Neural crest cell (in vitro differentiated cells): ENCODE results near the gene TCEA3. TPM values are rescaled to one million over a fixed set of nuclear protein-coding genes. Genes with fewer than 3 reads are reported as not detected.

Experiments used
- DNase-seq: peaks from one replicate; pipeline ENCODE4 v3.0.0; 2021; ENCODE audit warnings: low read depth, mixed read lengths, low spot score
- H3K27ac Mint-ChIP-seq: one replicate; pipeline ENCODE4 v1.8.0; 2021; ENCODE audit warnings: mild to moderate bottlenecking, mixed read lengths; ENCODE audit not compliant: unreplicated experiment
- H3K27me3 Mint-ChIP-seq: 2 replicates; pipeline ENCODE4 v1.8.0; 2021; ENCODE audit warnings: low read depth, mild to moderate bottlenecking, mixed read lengths
- H3K36me3 Mint-ChIP-seq: 2 replicates; pipeline ENCODE4 v1.8.0; 2021; ENCODE audit warnings: low read depth, mild to moderate bottlenecking, mixed read lengths
- H3K4me1 Mint-ChIP-seq: 2 replicates; pipeline ENCODE4 v1.8.0; 2021; ENCODE audit warnings: mixed read lengths
- H3K4me3 Mint-ChIP-seq: one replicate; pipeline ENCODE4 v1.8.0; 2021; ENCODE audit warnings: mild to moderate bottlenecking, mixed read lengths
- H3K9me3 Mint-ChIP-seq: 2 replicates; pipeline ENCODE4 v1.8.0; 2021; ENCODE audit warnings: mixed read lengths
- total RNA-seq: library from RNA; stranded (reverse); gene quantifications from 2 replicates; pipeline ENCODE4 v1.2.1, GENCODE V29; 2021
- TF ChIP-seq, protein P1 (sequence below): fragments of 200-600 bp; sonication (generic); conservative IDR thresholded peaks from 2 replicates; pipeline ENCODE4 v1.5.0; 2021; ENCODE audit warnings: antibody characterized with exemption, mild to moderate bottlenecking

TCEA3 gene
- total RNA-seq, 1 donor from 2014 or later = 1.5 TPM

DNA sequence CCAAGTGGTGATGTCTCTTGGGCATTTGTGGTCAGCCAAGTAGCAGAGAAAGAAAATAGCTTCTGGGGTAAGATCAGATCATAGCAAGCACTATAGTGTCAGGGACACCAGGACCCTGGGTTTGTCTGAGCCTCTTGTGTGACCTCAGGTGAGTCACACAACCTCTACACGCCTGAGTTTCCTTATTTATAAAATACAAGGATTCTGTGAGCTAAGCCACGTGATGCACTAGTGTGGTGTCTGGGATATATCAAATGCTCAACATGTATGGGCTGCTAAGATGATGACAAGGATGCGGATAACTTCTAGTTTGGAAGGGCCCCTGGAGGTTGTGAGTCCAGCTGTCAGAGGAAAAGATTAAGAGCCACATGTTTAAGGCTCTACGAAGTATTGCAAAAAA, 30.4 kb downstream of the TCEA3 start:
- Mint-ChIP-seq H3K36me3 (no peaks in the 10 kb centered on the region), H3K4me1 (peaks cover 29% of the 10 kb centered on the region), H3K27ac (no peak overlapping the region), H3K9me3 (no peaks in the 10 kb centered on the region), H3K4me3 (no peak overlapping the region), H3K27me3 (peaks cover 2% of the 10 kb centered on the region)
- DNase-seq = no peak
- TF ChIP-seq, protein P1, sequence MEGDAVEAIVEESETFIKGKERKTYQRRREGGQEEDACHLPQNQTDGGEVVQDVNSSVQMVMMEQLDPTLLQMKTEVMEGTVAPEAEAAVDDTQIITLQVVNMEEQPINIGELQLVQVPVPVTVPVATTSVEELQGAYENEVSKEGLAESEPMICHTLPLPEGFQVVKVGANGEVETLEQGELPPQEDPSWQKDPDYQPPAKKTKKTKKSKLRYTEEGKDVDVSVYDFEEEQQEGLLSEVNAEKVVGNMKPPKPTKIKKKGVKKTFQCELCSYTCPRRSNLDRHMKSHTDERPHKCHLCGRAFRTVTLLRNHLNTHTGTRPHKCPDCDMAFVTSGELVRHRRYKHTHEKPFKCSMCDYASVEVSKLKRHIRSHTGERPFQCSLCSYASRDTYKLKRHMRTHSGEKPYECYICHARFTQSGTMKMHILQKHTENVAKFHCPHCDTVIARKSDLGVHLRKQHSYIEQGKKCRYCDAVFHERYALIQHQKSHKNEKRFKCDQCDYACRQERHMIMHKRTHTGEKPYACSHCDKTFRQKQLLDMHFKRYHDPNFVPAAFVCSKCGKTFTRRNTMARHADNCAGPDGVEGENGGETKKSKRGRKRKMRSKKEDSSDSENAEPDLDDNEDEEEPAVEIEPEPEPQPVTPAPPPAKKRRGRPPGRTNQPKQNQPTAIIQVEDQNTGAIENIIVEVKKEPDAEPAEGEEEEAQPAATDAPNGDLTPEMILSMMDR = no peak

DNA sequence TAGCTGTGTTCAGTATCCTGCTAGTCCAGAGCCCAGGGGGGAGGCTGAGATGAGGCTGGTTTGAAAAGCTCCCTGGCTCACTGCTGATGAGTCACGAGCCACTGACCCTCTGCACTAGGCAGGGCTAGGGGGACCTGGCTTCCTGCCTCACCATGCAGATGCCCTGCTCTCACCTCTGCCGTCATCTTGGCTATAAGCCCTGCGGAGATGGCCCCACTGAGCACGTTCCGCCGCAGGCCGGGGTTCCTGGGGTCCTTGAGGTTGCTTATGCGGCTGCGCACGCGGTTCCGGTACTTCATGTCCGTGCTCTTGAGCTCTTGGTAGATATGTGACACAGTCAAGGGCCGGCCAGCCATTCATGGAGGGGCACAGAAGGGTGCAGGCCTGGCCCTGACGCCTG, 30.8 kb downstream of the TCEA3 start:
- Mint-ChIP-seq H3K27ac (no peak overlapping the region), H3K4me3 (no peak overlapping the region), H3K9me3 (no peaks in the 10 kb centered on the region), H3K27me3 (peaks cover 2% of the 10 kb centered on the region), H3K4me1 (peaks cover 29% of the 10 kb centered on the region), H3K36me3 (no peaks in the 10 kb centered on the region)
- no peak for DNase-seq
- TF ChIP-seq, protein P1 = no peak

DNA sequence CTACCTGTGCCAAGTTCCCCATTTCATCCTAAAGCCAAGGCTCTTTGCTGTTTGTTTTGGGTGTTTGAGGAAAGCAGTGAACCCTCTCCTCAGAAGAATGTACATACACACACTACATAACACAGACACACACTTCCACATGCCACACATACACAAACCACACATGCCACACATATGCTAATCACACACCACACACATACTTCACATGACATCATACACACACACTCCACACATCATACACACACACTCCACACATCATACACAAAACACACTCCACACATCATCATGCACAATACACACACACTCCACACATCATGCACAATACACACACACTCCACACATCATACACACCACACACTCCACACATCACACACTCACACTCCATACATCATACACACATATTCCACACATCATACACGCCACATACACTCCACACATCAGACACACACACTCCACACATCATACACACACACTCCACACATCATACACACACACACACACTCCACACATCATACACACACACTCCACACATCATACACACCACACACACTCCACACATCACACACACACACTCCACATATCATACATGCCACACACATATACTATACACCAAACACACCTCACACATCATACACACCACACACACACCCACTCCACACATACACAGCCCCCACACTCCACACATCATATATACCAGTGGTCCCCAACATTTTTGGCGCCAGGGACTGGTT, 32.3 kb downstream of the TCEA3 start:
- H3K4me1 Mint-ChIP-seq = peaks cover 32% of the 10 kb centered on the region
- no peak overlapping the region for H3K4me3 Mint-ChIP-seq
- TF ChIP-seq, protein P1 = no peak
- H3K27me3 Mint-ChIP-seq = peaks cover 2% of the 10 kb centered on the region
- H3K9me3 Mint-ChIP-seq = no peaks in the 10 kb centered on the region
- H3K27ac Mint-ChIP-seq = no peak overlapping the region
- no peak for DNase-seq
- H3K36me3 Mint-ChIP-seq = no peaks in the 10 kb centered on the region

DNA sequence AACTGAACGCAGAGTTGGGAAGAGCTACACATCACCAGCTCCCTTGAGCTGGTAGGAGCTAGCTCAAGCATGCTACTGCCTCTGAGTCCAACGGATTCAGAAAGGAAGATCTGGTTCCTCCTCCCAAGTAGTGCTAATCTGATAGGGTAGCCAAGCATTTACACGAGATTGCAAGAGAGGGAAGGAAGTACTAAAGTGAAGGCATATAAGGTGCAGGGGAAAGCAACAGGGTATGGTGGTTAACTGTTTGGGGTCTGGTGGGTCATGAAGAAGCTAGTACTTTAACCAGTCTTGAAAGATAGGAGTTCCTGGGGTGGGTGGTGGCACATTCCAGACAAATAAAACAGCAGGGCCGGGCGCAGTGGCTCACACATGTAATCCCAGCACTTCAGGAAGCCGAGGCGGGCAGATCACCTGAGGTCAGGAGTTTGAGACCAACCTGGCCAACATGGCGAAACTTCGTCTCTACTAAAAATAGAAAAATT, 34.7 kb downstream of the TCEA3 start:
- no peak for DNase-seq
- H3K4me3 Mint-ChIP-seq = no peak overlapping the region

DNA sequence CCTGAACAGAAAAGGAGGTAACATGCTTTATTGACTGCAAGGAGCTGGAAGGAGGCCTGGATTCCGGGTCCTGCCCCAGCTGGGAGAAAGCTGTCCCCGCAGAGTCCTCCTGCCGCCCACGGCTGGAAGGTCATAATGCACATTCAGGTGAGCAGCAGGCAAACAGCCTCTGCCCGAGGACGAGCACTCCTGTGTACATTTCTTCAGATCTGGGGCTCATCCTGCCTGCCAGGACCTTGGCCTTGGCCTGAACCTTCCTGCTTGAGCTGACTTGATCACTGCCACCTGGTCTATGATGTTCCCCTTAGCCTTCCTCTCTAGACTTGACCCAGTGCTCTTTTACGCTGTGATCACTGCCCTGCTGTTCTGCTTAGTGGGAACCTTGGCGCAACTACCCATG, 37.1 kb downstream of the TCEA3 start:
- Mint-ChIP-seq H3K36me3 (no peaks in the 10 kb centered on the region), H3K27ac (no peak overlapping the region), H3K27me3 (peaks cover 4% of the 10 kb centered on the region), H3K4me1 (peaks cover 10% of the 10 kb centered on the region), H3K4me3 (no peak overlapping the region), H3K9me3 (peaks cover 2% of the 10 kb centered on the region)
- no peak for DNase-seq
- TF ChIP-seq, protein P1 = no peak

More for the DNA sequence above, 34.7 kb downstream of the TCEA3 start:
- no peaks in the 10 kb centered on the region for H3K36me3 Mint-ChIP-seq
- TF ChIP-seq, protein P1 = no peak
- H3K9me3 Mint-ChIP-seq = no peaks in the 10 kb centered on the region
- H3K27me3 Mint-ChIP-seq = peaks cover 4% of the 10 kb centered on the region
- H3K4me1 Mint-ChIP-seq = peaks cover 21% of the 10 kb centered on the region
- no peak overlapping the region for H3K27ac Mint-ChIP-seq
